Upper lobe of left lung (tissue), 6 donors: Measurements from ENCODE around the gene IFITM5. TPM values are rescaled to one million over a fixed set of nuclear protein-coding genes. Genes with fewer than 3 reads are reported as not detected.
A peak's percentile ranks its signal among the peaks of the same experiment; 100 is the strongest.

Experiments used
- ATAC-seq, 2 donors: fragments of 200-7000 bp; cut with Tn5 transposase; one replicate each; pipeline ENCODE4 v1.9.1; 2022; ENCODE audit warnings: mild to moderate bottlenecking in 2 of 2, moderate library complexity in 2 of 2; ENCODE audit not compliant: low FRiP score in 2 of 2
- DNase-seq, 2 donors: peaks; one replicate each; pipeline ENCODE4 v3.0.0-alpha.2; 2019 to 2020
- H3K27ac ChIP-seq, 4 donors: fragments of 200-600 bp; sonication (generic); one replicate each; pipeline ENCODE4 v1.5.1; 2016 to 2019
- H3K27me3 ChIP-seq, 4 donors: fragments of 200-600 bp; sonication (generic); one replicate each; pipeline ENCODE4 v1.5.1; 2017 to 2019
- H3K36me3 ChIP-seq, 4 donors: fragments of 200-600 bp; sonication (generic); one replicate each; pipeline ENCODE4 v1.5.1; 2016 to 2019
- H3K4me1 ChIP-seq, 4 donors: fragments of 200-600 bp; sonication (generic); one replicate each; pipeline ENCODE4 v1.5.1; 2018 to 2019
- H3K4me3 ChIP-seq, 4 donors: fragments of 200-600 bp; sonication (generic); one replicate each; pipeline ENCODE4 v1.5.1; 2017 to 2019; ENCODE audit warnings: mild to moderate bottlenecking in 2 of 4, moderate library complexity in 1 of 4
- H3K9me3 ChIP-seq, 4 donors: fragments of 200-600 bp; sonication (generic); one replicate each; pipeline ENCODE4 v1.5.1; 2018 to 2019
- CTCF ChIP-seq, 6 experiments: fragments of 450-650 bp in 4 of 6; fragments of 200-600 bp in 2 of 6; sonication (generic) in 2 of 6; IDR thresholded peaks; one replicate each; pipeline ENCODE4 v1.5.1; 2016 to 2019; ENCODE audit warnings: antibody characterized with exemption in 6 of 6
- EP300 ChIP-seq, 4 donors: sonication (generic); formaldehyde crosslinking; IDR thresholded peaks; one replicate each; pipeline ENCODE4 v1.5.1; 2017; ENCODE audit warnings: antibody characterized with exemption in 4 of 4, control low read depth in 2 of 4
- POLR2A ChIP-seq, 4 donors: fragments of 450-650 bp; IDR thresholded peaks; one replicate each; pipeline ENCODE4 v1.5.1; 2016 to 2017; ENCODE audit warnings: antibody characterized with exemption in 4 of 4, mild to moderate bottlenecking in 2 of 4
- POLR2AphosphoS5 ChIP-seq, 2 donors: sonication (generic); formaldehyde crosslinking; IDR thresholded peaks; one replicate each; pipeline ENCODE4 v1.5.1; 2017; ENCODE audit warnings: antibody characterized with exemption in 2 of 2
- WGBS, 2 donors: methylation state at CpG; one replicate each; pipeline ENCODE4 v1.1.5; 2017 to 2018; 5-methylcytosine and 5-hydroxymethylcytosine counted together
- total RNA-seq, 6 donors: library from RNA; depleted of rRNA in 4 of 6; stranded (reverse); fragments of >200 nt in 4 of 6; gene quantifications; one replicate each; pipeline versions ENCODE4 v1.1.0 to v1.2.1, GENCODE V29; 2016 to 2021
- donor health status: DM: no; HTN: no; CAD: no; lungs with moderate emphysema.
- donor health status: DM: no; HTN: yes; CAD: no; lungs with severe emphysema.

The IFITM5 gene
- total RNA-seq, 6 donors from 2014 or later = not detected

GRCh38 chr11:253160-253885, 46.0 kb downstream of the IFITM5 start:
- WGBS, 2 donors = 79 to 83% methylated on average over 13 of the region's 13 CpGs
- ATAC-seq (no peak), DNase-seq (no peak)
- no peak overlapping the region for H3K27ac ChIP-seq
- TF ChIP-seq EP300 (IDR thresholded peaks at IDR 0.05) = no peak
- no peak for TF ChIP-seq POLR2A (IDR thresholded peaks at IDR 0.05)
- TF ChIP-seq POLR2AphosphoS5 (IDR thresholded peaks at IDR 0.05) = no peak
- TF ChIP-seq CTCF (IDR thresholded peaks at IDR 0.05) = no peak
- peaks cover 19 to 54% (median 49%) of the 10 kb centered on the region in 4 donors for H3K36me3 ChIP-seq
- H3K4me1 ChIP-seq = no peaks in the 10 kb centered on the region
- H3K27me3 ChIP-seq = no peaks in the 10 kb centered on the region
- H3K4me3 ChIP-seq = no peak overlapping the region
- H3K9me3 ChIP-seq = no peaks in the 10 kb centered on the region

- H3K9me3 ChIP-seq = no peaks in the 10 kb centered on the region
- DNase-seq (no peak), ATAC-seq (no peak)
- no peak overlapping the region for H3K4me3 ChIP-seq
- TF ChIP-seq POLR2A (IDR thresholded peaks at IDR 0.05) = no peak
- TF ChIP-seq POLR2AphosphoS5 (IDR thresholded peaks at IDR 0.05) = no peak
- TF ChIP-seq EP300 (IDR thresholded peaks at IDR 0.05) = no peak
- no peak for TF ChIP-seq CTCF (IDR thresholded peaks at IDR 0.05)
- H3K27ac ChIP-seq = no peak overlapping the region
- H3K27me3 ChIP-seq = no peaks in the 10 kb centered on the region
- 87 to 92% methylated on average over 8 of the region's 8 CpGs for WGBS, 2 donors
- H3K4me1 ChIP-seq = no peaks in the 10 kb centered on the region
- peaks cover 19 to 61% (median 55%) of the 10 kb centered on the region in 4 donors for H3K36me3 ChIP-seq
Measured at GRCh38 chr11:252666-253065, 46.7 kb downstream of the IFITM5 start.

- Histone ChIP-seq H3K27ac (no peak overlapping the region), H3K4me1 (no peaks in the 10 kb centered on the region), H3K36me3 (peaks cover 28 to 71% (median 66%) of the 10 kb centered on the region in 4 donors), H3K9me3 (no peaks in the 10 kb centered on the region), H3K4me3 (no peak overlapping the region), H3K27me3 (no peaks in the 10 kb centered on the region)
- 82 to 85% methylated on average over 10 of the region's 10 CpGs for WGBS, 2 donors
- ATAC-seq = no peak
- no peak for DNase-seq
- TF ChIP-seq CTCF (IDR thresholded peaks at IDR 0.05) (no peak), POLR2AphosphoS5 (IDR thresholded peaks at IDR 0.05) (no peak), EP300 (IDR thresholded peaks at IDR 0.05) (no peak)
Measured at GRCh38 chr11:251550-251949, 47.8 kb downstream of the IFITM5 start.

GRCh38 chr11:250740-251299, 48.5 kb downstream of the IFITM5 start:
- no peaks in the 10 kb centered on the region for H3K27me3 ChIP-seq
- H3K36me3 ChIP-seq = peaks cover 34 to 78% (median 73%) of the 10 kb centered on the region in 4 donors
- no peaks in the 10 kb centered on the region for H3K9me3 ChIP-seq
- TF ChIP-seq CTCF (IDR thresholded peaks at IDR 0.05) (peak; percentile 39 to 69 (median 62)), POLR2A (IDR thresholded peaks at IDR 0.05) (no peak), POLR2AphosphoS5 (IDR thresholded peaks at IDR 0.05) (no peak), EP300 (IDR thresholded peaks at IDR 0.05) (no peak)
- WGBS, 2 donors = 76 to 83% methylated on average over 10 of the region's 10 CpGs
- ATAC-seq = peak; percentile 78 to 89
- H3K27ac ChIP-seq = peak overlapping the region in 1 of 4 donors; percentile 42
- DNase-seq = peak in 1 of 2 donors; percentile 76
- no peak overlapping the region for H3K4me3 ChIP-seq
- H3K4me1 ChIP-seq = no peaks in the 10 kb centered on the region
